ENCODE results near the gene FBXO45.

Gene FBXO45

GRCh38 chr3:196552253-196552652 is 16.2 kb upstream of the FBXO45 start:
- no peak for TF ChIP-seq NFIC (IDR thresholded peaks at IDR 0.05)
- no peak for TF ChIP-seq EP300 (IDR thresholded peaks at IDR 0.05; ENCODE audit: borderline replicate concordance)
- no peak for TF ChIP-seq MAX (IDR thresholded peaks at IDR 0.05)
- TF ChIP-seq YY1 (IDR thresholded peaks at IDR 0.05; ENCODE audit: low read depth) = no peak
- no peak for TF ChIP-seq CREB1 (IDR thresholded peaks at IDR 0.05; ENCODE audit: low read depth)
- TF ChIP-seq TAF1 (IDR thresholded peaks at IDR 0.05; ENCODE audit: low read depth) = no peak
- no peak for TF ChIP-seq TCF12 (IDR thresholded peaks at IDR 0.05; ENCODE audit: low read depth)
- TF ChIP-seq, protein P1, sequence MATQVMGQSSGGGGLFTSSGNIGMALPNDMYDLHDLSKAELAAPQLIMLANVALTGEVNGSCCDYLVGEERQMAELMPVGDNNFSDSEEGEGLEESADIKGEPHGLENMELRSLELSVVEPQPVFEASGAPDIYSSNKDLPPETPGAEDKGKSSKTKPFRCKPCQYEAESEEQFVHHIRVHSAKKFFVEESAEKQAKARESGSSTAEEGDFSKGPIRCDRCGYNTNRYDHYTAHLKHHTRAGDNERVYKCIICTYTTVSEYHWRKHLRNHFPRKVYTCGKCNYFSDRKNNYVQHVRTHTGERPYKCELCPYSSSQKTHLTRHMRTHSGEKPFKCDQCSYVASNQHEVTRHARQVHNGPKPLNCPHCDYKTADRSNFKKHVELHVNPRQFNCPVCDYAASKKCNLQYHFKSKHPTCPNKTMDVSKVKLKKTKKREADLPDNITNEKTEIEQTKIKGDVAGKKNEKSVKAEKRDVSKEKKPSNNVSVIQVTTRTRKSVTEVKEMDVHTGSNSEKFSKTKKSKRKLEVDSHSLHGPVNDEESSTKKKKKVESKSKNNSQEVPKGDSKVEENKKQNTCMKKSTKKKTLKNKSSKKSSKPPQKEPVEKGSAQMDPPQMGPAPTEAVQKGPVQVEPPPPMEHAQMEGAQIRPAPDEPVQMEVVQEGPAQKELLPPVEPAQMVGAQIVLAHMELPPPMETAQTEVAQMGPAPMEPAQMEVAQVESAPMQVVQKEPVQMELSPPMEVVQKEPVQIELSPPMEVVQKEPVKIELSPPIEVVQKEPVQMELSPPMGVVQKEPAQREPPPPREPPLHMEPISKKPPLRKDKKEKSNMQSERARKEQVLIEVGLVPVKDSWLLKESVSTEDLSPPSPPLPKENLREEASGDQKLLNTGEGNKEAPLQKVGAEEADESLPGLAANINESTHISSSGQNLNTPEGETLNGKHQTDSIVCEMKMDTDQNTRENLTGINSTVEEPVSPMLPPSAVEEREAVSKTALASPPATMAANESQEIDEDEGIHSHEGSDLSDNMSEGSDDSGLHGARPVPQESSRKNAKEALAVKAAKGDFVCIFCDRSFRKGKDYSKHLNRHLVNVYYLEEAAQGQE (IDR thresholded peaks at IDR 0.05; ENCODE audit: low read depth) = no peak
- TF ChIP-seq CEBPB (IDR thresholded peaks at IDR 0.05) = no peak
- TF ChIP-seq FOXM1 (IDR thresholded peaks at IDR 0.05; ENCODE audit: borderline replicate concordance, low read depth) = no peak
- TF ChIP-seq, protein P2, sequence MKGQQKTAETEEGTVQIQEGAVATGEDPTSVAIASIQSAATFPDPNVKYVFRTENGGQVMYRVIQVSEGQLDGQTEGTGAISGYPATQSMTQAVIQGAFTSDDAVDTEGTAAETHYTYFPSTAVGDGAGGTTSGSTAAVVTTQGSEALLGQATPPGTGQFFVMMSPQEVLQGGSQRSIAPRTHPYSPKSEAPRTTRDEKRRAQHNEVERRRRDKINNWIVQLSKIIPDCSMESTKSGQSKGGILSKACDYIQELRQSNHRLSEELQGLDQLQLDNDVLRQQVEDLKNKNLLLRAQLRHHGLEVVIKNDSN (IDR thresholded peaks at IDR 0.05) = no peak
- TF ChIP-seq ZBTB7A (IDR thresholded peaks at IDR 0.05; ENCODE audit: low read depth) = no peak
- no peak for TF ChIP-seq EGR1 (IDR thresholded peaks at IDR 0.05)
- TF ChIP-seq RAD21 (IDR thresholded peaks at IDR 0.05; ENCODE audit: low read depth) = no peak
- TF ChIP-seq TEAD4 (IDR thresholded peaks at IDR 0.05) = no peak

DNA sequence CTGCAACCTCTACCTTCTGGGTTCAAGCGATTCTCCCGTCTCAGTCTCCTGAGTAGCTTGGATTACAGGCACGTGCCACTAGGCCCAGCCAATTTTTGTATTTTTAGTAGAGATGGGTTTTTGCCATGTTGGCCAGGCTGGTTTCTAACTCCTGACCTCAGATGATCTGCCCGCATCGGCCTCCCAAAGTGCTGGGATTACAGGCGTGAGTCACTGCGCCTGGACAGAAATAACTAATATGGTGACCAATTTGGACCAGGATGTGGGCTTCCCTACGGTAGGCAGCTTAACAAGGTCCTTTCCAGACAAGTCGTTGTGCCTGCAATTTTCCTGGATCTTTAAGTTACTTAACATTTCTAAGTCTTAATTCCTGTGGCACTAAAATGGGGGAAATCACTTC is 14.9 kb upstream of the FBXO45 start:
- TF ChIP-seq NFIC (IDR thresholded peaks at IDR 0.05) (no peak), MAX (IDR thresholded peaks at IDR 0.05) (no peak), EGR1 (IDR thresholded peaks at IDR 0.05) (no peak), TCF12 (IDR thresholded peaks at IDR 0.05; ENCODE audit: low read depth) (no peak), TAF1 (IDR thresholded peaks at IDR 0.05; ENCODE audit: low read depth) (no peak), TEAD4 (IDR thresholded peaks at IDR 0.05) (no peak), ZBTB7A (IDR thresholded peaks at IDR 0.05; ENCODE audit: low read depth) (no peak), YY1 (IDR thresholded peaks at IDR 0.05; ENCODE audit: low read depth) (no peak), CEBPB (IDR thresholded peaks at IDR 0.05) (no peak), EP300 (IDR thresholded peaks at IDR 0.05; ENCODE audit: borderline replicate concordance) (no peak), FOXM1 (IDR thresholded peaks at IDR 0.05; ENCODE audit: borderline replicate concordance, low read depth) (no peak), RAD21 (IDR thresholded peaks at IDR 0.05; ENCODE audit: low read depth) (no peak), CREB1 (IDR thresholded peaks at IDR 0.05; ENCODE audit: low read depth) (no peak)
- TF ChIP-seq, protein P1 (IDR thresholded peaks at IDR 0.05; ENCODE audit: low read depth) = no peak
- TF ChIP-seq, protein P2 (IDR thresholded peaks at IDR 0.05) = no peak

GRCh38 chr3:196554205-196554604 is 14.3 kb upstream of the FBXO45 start:
- TF ChIP-seq EGR1 (IDR thresholded peaks at IDR 0.05) (no peak), TEAD4 (IDR thresholded peaks at IDR 0.05) (no peak), EP300 (IDR thresholded peaks at IDR 0.05; ENCODE audit: borderline replicate concordance) (no peak), NFIC (IDR thresholded peaks at IDR 0.05) (no peak), RAD21 (IDR thresholded peaks at IDR 0.05; ENCODE audit: low read depth) (no peak), FOXM1 (IDR thresholded peaks at IDR 0.05; ENCODE audit: borderline replicate concordance, low read depth) (no peak), ZBTB7A (IDR thresholded peaks at IDR 0.05; ENCODE audit: low read depth) (no peak), TCF12 (IDR thresholded peaks at IDR 0.05; ENCODE audit: low read depth) (no peak), MAX (IDR thresholded peaks at IDR 0.05) (no peak), CEBPB (IDR thresholded peaks at IDR 0.05) (no peak)
- TF ChIP-seq, protein P2 (IDR thresholded peaks at IDR 0.05) = no peak

GRCh38 chr3:196555295-196555694 is 13.2 kb upstream of the FBXO45 start:
- TF ChIP-seq CREB1 (IDR thresholded peaks at IDR 0.05; ENCODE audit: low read depth) = no peak
- TF ChIP-seq, protein P2 (IDR thresholded peaks at IDR 0.05) = no peak
- no peak for TF ChIP-seq TEAD4 (IDR thresholded peaks at IDR 0.05)
- no peak for TF ChIP-seq MAX (IDR thresholded peaks at IDR 0.05)
- TF ChIP-seq ZBTB7A (IDR thresholded peaks at IDR 0.05; ENCODE audit: low read depth) = no peak
- no peak for TF ChIP-seq EP300 (IDR thresholded peaks at IDR 0.05; ENCODE audit: borderline replicate concordance)
- TF ChIP-seq RAD21 (IDR thresholded peaks at IDR 0.05; ENCODE audit: low read depth) = no peak
- no peak for TF ChIP-seq TCF12 (IDR thresholded peaks at IDR 0.05; ENCODE audit: low read depth)
- no peak for TF ChIP-seq YY1 (IDR thresholded peaks at IDR 0.05; ENCODE audit: low read depth)
- no peak for TF ChIP-seq NFIC (IDR thresholded peaks at IDR 0.05)
- TF ChIP-seq TAF1 (IDR thresholded peaks at IDR 0.05; ENCODE audit: low read depth) = no peak
- TF ChIP-seq EGR1 (IDR thresholded peaks at IDR 0.05) = no peak
- TF ChIP-seq, protein P1 (IDR thresholded peaks at IDR 0.05; ENCODE audit: low read depth) = no peak
- TF ChIP-seq CEBPB (IDR thresholded peaks at IDR 0.05) = no peak
